PFSK-1 (cell line): ENCODE data around the gene RARB.

ENCODE experiments used
- FOXP2 ChIP-seq: optimal IDR thresholded peaks from 2 replicates; pipeline ENCODE3; 2011; ENCODE audit warnings: borderline replicate concordance, control low read depth, inconsistent platforms; ENCODE audit not compliant: insufficient read depth; ENCODE audit errors: extremely low read length, extremely low read depth
- POLR2AphosphoS5 ChIP-seq: IDR thresholded peaks from 2 replicates; pipeline ENCODE4 v1.6.1; 2012; ENCODE audit warnings: low read depth, mild to moderate bottlenecking, control low read depth, low read length, moderate library complexity
- SIN3A ChIP-seq: IDR thresholded peaks from 2 replicates; pipeline ENCODE4 v1.6.1; 2012; ENCODE audit warnings: mild to moderate bottlenecking, low read length, moderate library complexity, borderline replicate concordance; ENCODE audit not compliant: insufficient read depth
- TAF1 ChIP-seq: IDR thresholded peaks from 2 replicates; pipeline ENCODE4 v1.6.1; 2012; ENCODE audit warnings: low read length, control low read depth, borderline replicate concordance; ENCODE audit not compliant: insufficient read depth
- TF ChIP-seq, protein P1 (sequence below), 2 experiments: IDR thresholded peaks; 2 replicates each; pipeline versions ENCODE4 v1.6.1 to v1.8.0; 2011 to 2012; ENCODE audit warnings: low read depth in 2 of 2, low read length in 2 of 2, control low read depth in 1 of 2, inconsistent platforms in 1 of 2, mild to moderate bottlenecking in 1 of 2, moderate library complexity in 1 of 2; ENCODE audit not compliant: insufficient read depth in 1 of 2

Gene RARB

DNA sequence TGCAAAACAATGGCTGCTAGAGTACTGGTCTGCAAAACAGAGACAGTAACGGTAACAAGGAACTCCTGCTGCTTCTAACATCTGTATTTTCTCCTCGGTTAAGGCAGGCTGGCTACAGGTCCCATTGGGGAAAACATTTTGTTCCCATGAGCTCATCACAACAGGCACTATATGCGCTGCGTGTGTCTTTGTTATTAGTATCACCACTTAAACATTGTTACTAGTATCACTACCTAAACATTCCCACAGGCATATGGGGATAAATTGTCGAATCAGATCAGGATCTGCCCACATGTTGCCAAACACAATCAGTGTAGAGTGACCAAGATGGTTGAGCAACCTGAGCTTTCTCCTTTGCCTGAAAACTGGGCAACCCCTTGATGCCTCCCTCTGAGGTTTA is 159.5 kb downstream of the RARB start:
- TF ChIP-seq TAF1 = no peak
- TF ChIP-seq, protein P1, sequence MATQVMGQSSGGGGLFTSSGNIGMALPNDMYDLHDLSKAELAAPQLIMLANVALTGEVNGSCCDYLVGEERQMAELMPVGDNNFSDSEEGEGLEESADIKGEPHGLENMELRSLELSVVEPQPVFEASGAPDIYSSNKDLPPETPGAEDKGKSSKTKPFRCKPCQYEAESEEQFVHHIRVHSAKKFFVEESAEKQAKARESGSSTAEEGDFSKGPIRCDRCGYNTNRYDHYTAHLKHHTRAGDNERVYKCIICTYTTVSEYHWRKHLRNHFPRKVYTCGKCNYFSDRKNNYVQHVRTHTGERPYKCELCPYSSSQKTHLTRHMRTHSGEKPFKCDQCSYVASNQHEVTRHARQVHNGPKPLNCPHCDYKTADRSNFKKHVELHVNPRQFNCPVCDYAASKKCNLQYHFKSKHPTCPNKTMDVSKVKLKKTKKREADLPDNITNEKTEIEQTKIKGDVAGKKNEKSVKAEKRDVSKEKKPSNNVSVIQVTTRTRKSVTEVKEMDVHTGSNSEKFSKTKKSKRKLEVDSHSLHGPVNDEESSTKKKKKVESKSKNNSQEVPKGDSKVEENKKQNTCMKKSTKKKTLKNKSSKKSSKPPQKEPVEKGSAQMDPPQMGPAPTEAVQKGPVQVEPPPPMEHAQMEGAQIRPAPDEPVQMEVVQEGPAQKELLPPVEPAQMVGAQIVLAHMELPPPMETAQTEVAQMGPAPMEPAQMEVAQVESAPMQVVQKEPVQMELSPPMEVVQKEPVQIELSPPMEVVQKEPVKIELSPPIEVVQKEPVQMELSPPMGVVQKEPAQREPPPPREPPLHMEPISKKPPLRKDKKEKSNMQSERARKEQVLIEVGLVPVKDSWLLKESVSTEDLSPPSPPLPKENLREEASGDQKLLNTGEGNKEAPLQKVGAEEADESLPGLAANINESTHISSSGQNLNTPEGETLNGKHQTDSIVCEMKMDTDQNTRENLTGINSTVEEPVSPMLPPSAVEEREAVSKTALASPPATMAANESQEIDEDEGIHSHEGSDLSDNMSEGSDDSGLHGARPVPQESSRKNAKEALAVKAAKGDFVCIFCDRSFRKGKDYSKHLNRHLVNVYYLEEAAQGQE (IDR thresholded peaks at IDR 0.05; ENCODE audit: insufficient read depth in 1 of 2, low read depth in 2 of 2, low read length in 2 of 2) = no peak
- no peak for TF ChIP-seq SIN3A
- TF ChIP-seq POLR2AphosphoS5 = no peak
- no peak for TF ChIP-seq FOXP2

DNA sequence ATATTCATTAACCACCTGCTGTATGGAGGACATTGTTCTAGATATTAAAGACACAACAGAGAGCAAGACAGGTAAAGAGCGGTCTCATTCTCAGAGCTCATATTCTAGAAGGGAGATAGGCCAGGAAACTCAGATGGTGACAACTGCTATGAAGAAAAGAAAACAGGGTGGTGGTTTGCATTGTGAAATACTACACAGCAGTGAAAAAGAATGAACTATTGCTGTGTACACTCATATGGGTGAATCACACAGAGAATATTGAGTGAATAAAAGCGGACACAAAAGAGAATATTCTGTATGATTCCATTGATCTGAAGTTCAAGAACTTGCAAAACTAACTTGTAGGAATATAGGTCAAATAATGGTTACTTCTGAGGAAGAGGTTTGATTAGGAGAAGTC is 159.9 kb downstream of the RARB start:
- no peak for TF ChIP-seq FOXP2
- no peak for TF ChIP-seq SIN3A
- TF ChIP-seq, protein P1 (IDR thresholded peaks at IDR 0.05; ENCODE audit: insufficient read depth in 1 of 2, low read depth in 2 of 2, low read length in 2 of 2) = no peak
- no peak for TF ChIP-seq TAF1
- no peak for TF ChIP-seq POLR2AphosphoS5

DNA sequence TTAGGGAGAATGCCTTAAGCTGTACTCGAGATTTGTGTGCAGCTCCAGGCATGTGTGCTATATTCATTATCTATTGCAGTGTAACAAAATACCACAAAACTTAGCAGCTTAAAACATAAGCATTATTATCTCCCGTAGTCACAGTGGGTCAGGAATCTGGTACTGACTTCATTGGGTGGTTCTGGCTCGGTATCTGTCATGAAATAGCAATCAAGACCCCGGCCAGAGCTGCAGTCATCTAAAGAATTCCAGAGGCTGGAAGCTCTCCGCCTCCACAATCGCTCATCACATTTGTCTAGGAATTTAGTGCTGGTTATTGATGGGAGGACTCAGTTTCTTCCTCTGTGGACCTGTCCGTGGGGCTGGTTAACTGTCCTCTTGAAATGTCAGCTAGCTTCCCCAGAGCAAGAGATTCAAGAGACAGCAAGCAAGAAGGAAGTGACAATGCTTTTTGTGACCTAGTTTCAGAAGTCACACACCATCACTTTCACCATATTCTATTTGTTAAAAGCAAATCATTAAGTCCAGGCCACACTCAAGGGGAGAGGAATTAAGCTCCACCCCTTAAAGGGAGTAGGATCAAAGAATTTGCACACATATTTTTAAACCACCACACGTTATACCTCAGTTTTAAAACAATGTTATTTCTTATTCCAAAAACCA is 160.5 kb downstream of the RARB start:
- TF ChIP-seq TAF1 = no peak
- no peak for TF ChIP-seq SIN3A
- TF ChIP-seq, protein P1 (IDR thresholded peaks at IDR 0.05; ENCODE audit: insufficient read depth in 1 of 2, low read depth in 2 of 2, low read length in 2 of 2) = no peak
- no peak for TF ChIP-seq FOXP2
- TF ChIP-seq POLR2AphosphoS5 = no peak

DNA sequence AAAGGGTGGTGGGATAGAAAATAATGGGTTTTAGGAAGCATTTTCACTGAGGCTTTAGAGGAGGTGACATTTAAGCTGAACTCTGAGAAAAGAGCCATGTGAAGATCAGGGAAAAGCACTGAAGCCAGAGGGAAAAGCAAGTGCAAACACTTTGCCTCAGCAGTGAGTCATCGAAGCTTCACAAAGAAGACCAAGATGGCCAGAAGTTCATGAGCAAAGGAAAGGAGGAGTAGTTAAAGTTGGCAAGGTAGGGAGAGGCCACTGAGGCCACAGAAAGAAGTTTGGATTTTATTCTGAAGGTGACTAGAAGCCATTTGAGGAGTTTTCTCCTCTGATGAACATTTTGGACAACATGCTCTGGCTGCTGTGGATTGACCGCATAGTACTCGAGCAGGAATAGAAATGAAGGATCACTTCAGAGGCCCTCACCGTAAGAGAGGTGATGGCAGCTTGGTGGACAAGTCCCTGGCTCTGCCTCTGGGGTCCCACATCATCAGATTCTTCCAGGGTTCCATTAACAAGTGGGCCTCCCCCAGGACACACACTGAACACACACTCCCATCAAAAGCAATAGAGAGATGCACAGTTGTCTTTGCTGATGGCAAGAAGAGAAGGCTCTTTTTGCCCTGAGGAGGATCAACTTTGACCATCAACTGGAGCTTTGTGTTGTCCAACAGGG is 161.2 kb downstream of the RARB start:
- TF ChIP-seq TAF1 = no peak
- TF ChIP-seq, protein P1 (IDR thresholded peaks at IDR 0.05; ENCODE audit: insufficient read depth in 1 of 2, low read depth in 2 of 2, low read length in 2 of 2) = no peak
- TF ChIP-seq SIN3A = no peak
- TF ChIP-seq POLR2AphosphoS5 = no peak
- TF ChIP-seq FOXP2 = no peak

DNA sequence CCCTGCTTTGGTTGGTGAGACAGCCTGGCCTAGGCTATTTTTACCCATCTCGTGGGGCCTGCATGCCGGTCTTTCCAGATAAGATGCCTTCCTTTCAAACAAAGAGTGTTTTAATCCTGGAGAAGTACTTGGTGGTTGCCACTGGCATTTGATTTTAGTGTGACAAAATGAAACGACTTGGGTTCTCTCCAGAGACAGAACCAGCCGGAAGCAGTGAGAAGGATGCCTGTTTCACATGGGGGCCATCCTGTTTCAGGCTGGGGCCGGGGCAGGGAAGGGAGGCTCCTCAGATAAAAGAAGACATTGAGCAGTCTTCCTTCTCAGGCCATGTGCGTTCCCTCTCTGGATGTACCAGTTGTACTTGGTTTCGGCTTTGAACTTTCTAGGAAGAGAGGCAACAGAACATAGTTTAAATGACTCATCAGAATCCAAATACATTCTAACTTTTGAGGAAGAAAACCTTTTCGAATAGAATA is 161.8 kb downstream of the RARB start:
- no peak for TF ChIP-seq TAF1
- TF ChIP-seq SIN3A = no peak
- TF ChIP-seq, protein P1 (IDR thresholded peaks at IDR 0.05; ENCODE audit: insufficient read depth in 1 of 2, low read depth in 2 of 2, low read length in 2 of 2) = no peak
- TF ChIP-seq POLR2AphosphoS5 = no peak
- TF ChIP-seq FOXP2 = no peak
